Neuronal stem cell (in vitro differentiated cells): ENCODE data around the gene CDK11B.
"Not testable (repeated sequence)": the region's sequence is repeated elsewhere in the genome, so short reads cannot be mapped to it uniquely, and the experiment has no call there.

Experiments used
- DNase-seq: peaks from one replicate; pipeline ENCODE4 v3.0.0-alpha.2; 2013; ENCODE audit warnings: low spot score
- H2AFZ ChIP-seq: one replicate; pipeline ENCODE4 v1.6.1; 2013; ENCODE audit warnings: mild to moderate bottlenecking, low read length, inconsistent platforms
- H2AK5ac ChIP-seq: 2 replicates; pipeline ENCODE4 v1.6.1; 2013; ENCODE audit warnings: low read depth, mild to moderate bottlenecking, inconsistent platforms, low read length, moderate library complexity, mixed read lengths
- H2BK120ac ChIP-seq: 2 replicates; pipeline ENCODE4 v1.6.1; 2013; ENCODE audit warnings: low read depth, mild to moderate bottlenecking, inconsistent platforms, low read length, moderate library complexity, mixed read lengths
- H2BK12ac ChIP-seq: one replicate; pipeline ENCODE4 v1.6.1; 2013; ENCODE audit warnings: low read length, inconsistent platforms
- H2BK15ac ChIP-seq: 2 replicates; pipeline ENCODE4 v1.6.1; 2013; ENCODE audit warnings: mild to moderate bottlenecking, low read length, inconsistent platforms, mixed read lengths
- H2BK5ac ChIP-seq: one replicate; pipeline ENCODE4 v1.6.1; 2013; ENCODE audit warnings: inconsistent platforms, mild to moderate bottlenecking, low read length, moderate library complexity
- H3K14ac ChIP-seq: one replicate; pipeline ENCODE4 v1.6.1; 2013; ENCODE audit warnings: low read length, inconsistent platforms
- H3K18ac ChIP-seq: 2 replicates; pipeline ENCODE4 v1.6.1; 2013; ENCODE audit warnings: low read length, inconsistent platforms
- H3K23ac ChIP-seq: 2 replicates; pipeline ENCODE4 v1.6.1; 2013; ENCODE audit warnings: low read depth, mild to moderate bottlenecking, mixed read lengths, low read length, inconsistent platforms; ENCODE audit not compliant: poor library complexity
- H3K27ac ChIP-seq: replicated peaks from 3 replicates; pipeline ENCODE4 v1.5.1; 2013; ENCODE audit warnings: low read length, inconsistent platforms
- H3K27me3 ChIP-seq, 3 experiments: 2 replicates each; pipeline ENCODE4 v1.6.1; 2013; ENCODE audit warnings: low read length in 3 of 3, mild to moderate bottlenecking in 2 of 3, inconsistent platforms in 1 of 3, low read depth in 1 of 3, mixed read lengths in 1 of 3, moderate library complexity in 1 of 3; ENCODE audit not compliant: control insufficient read depth in 3 of 3, insufficient read depth in 3 of 3
- H3K36me3 ChIP-seq, 2 donors: replicated peaks in 1 of 2; 2 replicates each; pipeline ENCODE4 v1.6.1; 2013; ENCODE audit warnings: low read length in 2 of 2; ENCODE audit not compliant: control insufficient read depth in 2 of 2, insufficient read depth in 2 of 2
- H3K4ac ChIP-seq: 2 replicates; pipeline ENCODE4 v1.6.1; 2013; ENCODE audit warnings: inconsistent platforms, mild to moderate bottlenecking, low read length, moderate library complexity
- H3K4me1 ChIP-seq, 2 donors: 1 replicate in 1 of 2; 2 replicates in 1 of 2; pipeline ENCODE4 v1.6.1; 2013; ENCODE audit warnings: low read length in 2 of 2, low read depth in 1 of 2; ENCODE audit not compliant: control insufficient read depth in 2 of 2, insufficient read depth in 1 of 2
- H3K4me2 ChIP-seq: one replicate; pipeline ENCODE4 v1.6.1; 2013; ENCODE audit warnings: mild to moderate bottlenecking, low read length, inconsistent platforms; ENCODE audit not compliant: insufficient read depth, poor library complexity, severe bottlenecking
- H3K4me3 ChIP-seq, 2 donors: 2 replicates each; pipeline ENCODE4 v1.5.1; 2013; ENCODE audit warnings: low read length in 2 of 2, mild to moderate bottlenecking in 2 of 2, inconsistent platforms in 1 of 2, moderate library complexity in 1 of 2
- H3K79me1 ChIP-seq: one replicate; pipeline ENCODE4 v1.6.1; 2013; ENCODE audit warnings: low read depth, mild to moderate bottlenecking, inconsistent platforms, low read length, moderate library complexity
- H3K9ac ChIP-seq: one replicate; pipeline ENCODE4 v1.6.1; 2013; ENCODE audit warnings: mild to moderate bottlenecking, low read depth, low read length, inconsistent platforms; ENCODE audit not compliant: poor library complexity
- H3K9me3 ChIP-seq, 2 donors: replicated peaks in 1 of 2; 2 replicates each; pipeline versions ENCODE3 to v1.6.1; 2013; ENCODE audit warnings: low read length in 2 of 2, mild to moderate bottlenecking in 2 of 2, inconsistent platforms in 1 of 2, low read depth in 1 of 2, mixed read lengths in 1 of 2, moderate library complexity in 1 of 2; ENCODE audit not compliant: control insufficient read depth in 2 of 2, insufficient read depth in 1 of 2
- H4K8ac ChIP-seq: one replicate; pipeline ENCODE4 v1.6.1; 2013; ENCODE audit warnings: low read depth, mild to moderate bottlenecking, inconsistent platforms, low read length, moderate library complexity
- H4K91ac ChIP-seq: one replicate; pipeline ENCODE4 v1.6.1; 2013; ENCODE audit warnings: low read length, low read depth, mild to moderate bottlenecking, inconsistent platforms; ENCODE audit not compliant: poor library complexity
- WGBS, 2 donors: extraction: QIAGEN DNeasy Blood & Tissue Kit; methylation state at CpG; one replicate each; pipeline ENCODE4 v1.1.7; 2013; ENCODE audit warnings: missing lambda C conversion rate in 2 of 2, mixed read lengths in 1 of 2; ENCODE audit not compliant: insufficient read length in 2 of 2, insufficient replicate concordance in 1 of 2; ENCODE audit errors: extremely low coverage in 2 of 2; 5-methylcytosine and 5-hydroxymethylcytosine counted together

CDK11B gene

GRCh38 chr1:1665815-1666251 is 7.0 kb upstream of the CDK11B start:
- H3K27me3 ChIP-seq = no peaks in the 10 kb centered on the region
- peak overlapping the region; percentile 75 for H2BK5ac ChIP-seq
- H2AK5ac ChIP-seq = no peak overlapping the region
- peaks cover 24 to 57% of the 10 kb centered on the region in 2 donors for H3K36me3 ChIP-seq
- no CpG with 5 or more reads among the region's 25 CpGs for WGBS, 2 donors
- H3K9ac ChIP-seq = no peak overlapping the region
- DNase-seq = peak; percentile 11
- no peak overlapping the region for H2BK15ac ChIP-seq
- no peak overlapping the region for H4K91ac ChIP-seq
- no peaks in the 10 kb centered on the region for H3K4me1 ChIP-seq
- H3K14ac ChIP-seq = no peak overlapping the region
- no peaks in the 10 kb centered on the region for H3K9me3 ChIP-seq
- peak overlapping the region; percentile 43 for H3K23ac ChIP-seq
- no peak overlapping the region for H2AFZ ChIP-seq
- H3K4me2 ChIP-seq = no peak overlapping the region
- peaks cover 8% of the 10 kb centered on the region for H3K79me1 ChIP-seq
- H3K4me3 ChIP-seq = no peak overlapping the region
- no peak overlapping the region for H3K27ac ChIP-seq
- H2BK120ac ChIP-seq = no peak overlapping the region
- no peak overlapping the region for H2BK12ac ChIP-seq
- H3K18ac ChIP-seq = peak overlapping the region; percentile 48
- no peak overlapping the region for H3K4ac ChIP-seq
- peak overlapping the region; percentile 65 for H4K8ac ChIP-seq

GRCh38 chr1:1664941-1665814 is 6.4 kb upstream of the CDK11B start:
- no peak overlapping the region for H3K4me3 ChIP-seq
- H3K4me2 ChIP-seq = no peak overlapping the region
- peak overlapping the region; percentile 43 for H3K23ac ChIP-seq
- H3K18ac ChIP-seq = no peak overlapping the region
- peak overlapping the region; percentile 75 for H2BK5ac ChIP-seq
- H3K4ac ChIP-seq = no peak overlapping the region
- no CpG with 5 or more reads among the region's 27 CpGs for WGBS, 2 donors
- peak overlapping the region; percentile 43 for H4K8ac ChIP-seq
- H3K9me3 ChIP-seq = no peaks in the 10 kb centered on the region
- H2AK5ac ChIP-seq = no peak overlapping the region
- H3K79me1 ChIP-seq = peaks cover 8% of the 10 kb centered on the region
- H3K36me3 ChIP-seq = peaks cover 24 to 53% of the 10 kb centered on the region in 2 donors
- no peak for DNase-seq
- no peaks in the 10 kb centered on the region for H3K4me1 ChIP-seq
- H2BK15ac ChIP-seq = no peak overlapping the region
- no peak overlapping the region for H2BK12ac ChIP-seq
- H3K9ac ChIP-seq = no peak overlapping the region
- H4K91ac ChIP-seq = no peak overlapping the region
- no peak overlapping the region for H2BK120ac ChIP-seq
- H3K27ac ChIP-seq = no peak overlapping the region
- H3K27me3 ChIP-seq = no peaks in the 10 kb centered on the region
- H2AFZ ChIP-seq = no peak overlapping the region
- no peak overlapping the region for H3K14ac ChIP-seq

DNA sequence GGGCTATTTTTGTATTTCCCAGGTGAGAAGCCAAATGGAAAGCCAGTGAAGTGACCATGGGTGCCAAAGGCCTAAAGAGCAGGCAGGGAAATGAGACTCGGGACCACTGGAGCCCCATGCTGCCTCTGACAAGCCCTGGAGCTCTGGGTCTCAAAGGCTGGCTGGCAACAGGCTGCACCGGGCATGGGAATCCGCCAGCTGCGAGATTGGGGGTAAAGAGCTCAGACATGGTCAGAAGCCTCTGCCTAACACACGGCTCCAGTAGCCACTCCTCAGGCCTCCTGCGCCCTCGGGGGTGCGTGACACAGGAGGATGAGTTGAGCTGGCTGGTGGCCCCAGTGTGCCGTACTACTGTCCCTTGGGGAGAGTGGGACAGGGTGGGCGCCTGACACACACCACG is 5.5 kb upstream of the CDK11B start:
- peaks cover 21 to 45% of the 10 kb centered on the region in 2 donors for H3K36me3 ChIP-seq
- H3K4me2 ChIP-seq, H3K9ac ChIP-seq, H3K18ac ChIP-seq, H3K79me1 ChIP-seq, H4K8ac ChIP-seq, H3K14ac ChIP-seq, H3K9me3 ChIP-seq, H2BK5ac ChIP-seq, H2AFZ ChIP-seq, H4K91ac ChIP-seq, H2BK120ac ChIP-seq, H3K27me3 ChIP-seq, DNase-seq, H3K27ac ChIP-seq, H2BK15ac ChIP-seq, H3K4me1 ChIP-seq, H3K4me3 ChIP-seq, H3K4ac ChIP-seq, H3K23ac ChIP-seq, H2BK12ac ChIP-seq, H2AK5ac ChIP-seq: not testable (repeated sequence)
- no CpG with 5 or more reads among the region's 11 CpGs for WGBS, 2 donors

DNA sequence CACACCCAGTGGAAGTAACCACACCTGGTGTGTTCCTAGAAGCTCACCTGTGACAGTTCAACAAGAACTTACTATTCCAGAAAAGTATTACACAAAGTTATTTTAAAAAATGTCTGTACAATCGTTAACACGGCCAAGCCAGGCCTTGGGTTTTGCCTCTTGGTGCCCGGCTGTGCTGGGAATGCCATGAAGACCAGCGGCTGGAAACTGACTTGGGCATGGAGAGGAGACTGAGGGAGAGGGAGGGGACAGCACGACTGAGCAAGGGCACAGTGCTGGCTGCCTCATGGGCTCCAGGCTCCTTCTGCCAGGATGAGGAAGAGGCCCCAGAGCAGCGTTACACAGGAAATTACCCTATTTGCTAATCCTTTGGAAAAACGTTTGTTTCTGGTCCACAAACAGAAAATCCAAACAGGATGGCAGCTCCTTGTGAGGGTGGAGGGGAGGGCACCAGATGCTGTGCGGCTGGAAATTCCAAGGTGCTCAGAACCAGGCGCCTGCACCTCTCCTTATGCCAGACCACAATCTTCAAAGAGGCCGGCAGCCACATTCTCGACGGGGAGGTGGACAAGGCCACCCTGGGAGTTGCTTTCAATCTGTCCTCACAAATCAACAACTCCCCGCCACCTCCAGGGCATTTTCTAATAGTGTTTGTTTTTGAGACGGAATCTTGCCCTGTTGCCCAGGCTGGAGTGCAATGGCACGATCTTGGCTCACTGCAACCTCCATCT is 4.2 kb upstream of the CDK11B start:
- not testable (repeated sequence) for H2BK120ac ChIP-seq, H4K91ac ChIP-seq, H3K4ac ChIP-seq, H2BK5ac ChIP-seq, H3K4me2 ChIP-seq, H3K14ac ChIP-seq, H3K23ac ChIP-seq, H2BK12ac ChIP-seq, H3K18ac ChIP-seq, H3K4me3 ChIP-seq, H3K9me3 ChIP-seq, H2AK5ac ChIP-seq, DNase-seq, H3K9ac ChIP-seq, H2BK15ac ChIP-seq, H2AFZ ChIP-seq, H4K8ac ChIP-seq, H3K27me3 ChIP-seq, H3K4me1 ChIP-seq, H3K79me1 ChIP-seq, H3K27ac ChIP-seq
- peaks cover 18 to 34% of the 10 kb centered on the region in 2 donors for H3K36me3 ChIP-seq
- WGBS, 2 donors = no CpG with 5 or more reads among the region's 15 CpGs
